ENCODE data around the gene KLHL4. TPM values are rescaled to one million over a fixed set of nuclear protein-coding genes. Genes with fewer than 3 reads are reported as not detected.
"Not testable (repeated sequence)": the region's sequence is repeated elsewhere in the genome, so short reads cannot be mapped to it uniquely, and the experiment has no call there.

Gene KLHL4
- total RNA-seq, 1 donor from 2014 or later: 11.1 TPM

- Mint-ChIP-seq H3K9me3 (no peaks in the 10 kb centered on the region), H3K4me1 (ENCODE audit: unreplicated experiment) (no peaks in the 10 kb centered on the region), H3K4me3 (no peak overlapping the region), H3K36me3 (no peaks in the 10 kb centered on the region), H3K27me3 (no peaks in the 10 kb centered on the region), H3K27ac (no peak overlapping the region)
- no peak for TF ChIP-seq CTCF (conservative IDR thresholded peaks at IDR 0.05)
- no peak for DNase-seq (ENCODE audit: extremely low spot score, unreplicated experiment)
These were observed 98.8 kb downstream of the KLHL4 start for GRCh38 chrX:87616371-87616770.

DNA sequence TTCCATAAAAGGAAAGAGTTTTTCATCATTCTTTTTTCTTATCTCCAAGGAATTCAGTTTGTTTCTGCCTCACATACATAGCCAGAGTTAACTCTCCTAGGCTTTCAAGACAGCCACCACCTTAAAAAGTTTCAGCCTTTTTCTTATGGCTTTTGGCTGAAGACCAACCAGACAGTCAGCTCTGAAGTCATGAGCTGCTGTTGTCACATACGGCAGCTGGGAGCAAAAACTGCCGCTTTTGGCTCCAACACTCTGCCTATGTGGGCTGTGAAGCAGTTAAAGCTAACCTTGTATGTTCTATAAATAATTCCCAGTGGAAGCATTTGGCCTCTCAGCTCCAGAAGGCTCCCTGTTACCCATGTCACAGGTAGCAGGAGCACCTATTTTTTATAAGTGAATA, 104.1 kb downstream of the KLHL4 start:
- DNase-seq (ENCODE audit: extremely low spot score, unreplicated experiment): no peak
- H3K9me3 Mint-ChIP-seq: no peaks in the 10 kb centered on the region
- no peaks in the 10 kb centered on the region for H3K36me3 Mint-ChIP-seq
- no peak overlapping the region for H3K4me3 Mint-ChIP-seq
- TF ChIP-seq CTCF (conservative IDR thresholded peaks at IDR 0.05): no peak
- no peak overlapping the region for H3K27ac Mint-ChIP-seq
- no peaks in the 10 kb centered on the region for H3K27me3 Mint-ChIP-seq
- no peaks in the 10 kb centered on the region for H3K4me1 Mint-ChIP-seq (ENCODE audit: unreplicated experiment)

DNA sequence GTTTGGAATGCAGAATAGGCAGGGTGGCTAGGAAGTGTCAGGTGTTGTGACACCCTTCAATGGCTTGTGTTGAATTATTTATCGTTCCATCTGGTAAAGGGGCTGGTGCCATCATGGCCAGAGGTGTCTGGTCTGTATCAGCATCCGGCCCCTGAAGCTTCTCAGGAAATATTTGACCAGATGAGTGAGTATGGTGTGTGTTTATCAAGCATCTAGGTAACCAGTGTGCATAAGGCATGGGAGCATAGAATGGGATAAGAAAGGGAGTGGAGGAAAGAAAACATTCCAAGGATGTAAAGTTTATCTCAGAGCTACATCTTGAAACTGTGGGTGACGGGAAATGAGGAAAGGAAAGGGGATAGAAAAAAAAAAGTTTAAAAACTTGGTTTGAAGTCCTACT, 109.4 kb downstream of the KLHL4 start:
- H3K9me3 Mint-ChIP-seq: no peaks in the 10 kb centered on the region
- no peak for TF ChIP-seq CTCF (conservative IDR thresholded peaks at IDR 0.05)
- H3K4me3 Mint-ChIP-seq: no peak overlapping the region
- H3K27me3 Mint-ChIP-seq: no peaks in the 10 kb centered on the region
- no peaks in the 10 kb centered on the region for H3K36me3 Mint-ChIP-seq
- H3K27ac Mint-ChIP-seq: no peak overlapping the region
- no peaks in the 10 kb centered on the region for H3K4me1 Mint-ChIP-seq (ENCODE audit: unreplicated experiment)
- no peak for DNase-seq (ENCODE audit: extremely low spot score, unreplicated experiment)

DNA sequence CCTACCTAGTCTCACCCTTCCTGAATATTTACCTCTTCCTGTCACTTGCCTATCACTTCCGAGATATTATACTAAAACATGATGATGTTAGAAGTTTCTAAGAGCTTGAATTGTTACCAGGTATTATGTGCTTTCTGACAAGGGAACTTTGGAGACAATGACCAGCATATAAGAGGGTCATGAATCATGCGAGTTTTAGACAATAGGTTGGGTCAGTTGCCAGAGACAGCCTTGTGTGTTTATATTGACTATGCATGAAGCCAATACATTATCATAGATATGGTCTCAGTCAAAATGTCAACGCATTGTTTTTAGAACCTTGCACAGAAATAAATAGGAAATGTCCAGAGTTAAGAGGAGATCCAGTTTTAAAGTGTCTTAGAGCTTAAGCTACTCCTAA, 116.8 kb downstream of the KLHL4 start:
- H3K4me1 Mint-ChIP-seq (ENCODE audit: unreplicated experiment): no peaks in the 10 kb centered on the region
- H3K9me3 Mint-ChIP-seq: no peaks in the 10 kb centered on the region
- H3K4me3 Mint-ChIP-seq: no peak overlapping the region
- H3K36me3 Mint-ChIP-seq: no peaks in the 10 kb centered on the region
- H3K27ac Mint-ChIP-seq: no peak overlapping the region
- DNase-seq (ENCODE audit: extremely low spot score, unreplicated experiment): no peak
- TF ChIP-seq CTCF (conservative IDR thresholded peaks at IDR 0.05): no peak
- no peaks in the 10 kb centered on the region for H3K27me3 Mint-ChIP-seq

DNA sequence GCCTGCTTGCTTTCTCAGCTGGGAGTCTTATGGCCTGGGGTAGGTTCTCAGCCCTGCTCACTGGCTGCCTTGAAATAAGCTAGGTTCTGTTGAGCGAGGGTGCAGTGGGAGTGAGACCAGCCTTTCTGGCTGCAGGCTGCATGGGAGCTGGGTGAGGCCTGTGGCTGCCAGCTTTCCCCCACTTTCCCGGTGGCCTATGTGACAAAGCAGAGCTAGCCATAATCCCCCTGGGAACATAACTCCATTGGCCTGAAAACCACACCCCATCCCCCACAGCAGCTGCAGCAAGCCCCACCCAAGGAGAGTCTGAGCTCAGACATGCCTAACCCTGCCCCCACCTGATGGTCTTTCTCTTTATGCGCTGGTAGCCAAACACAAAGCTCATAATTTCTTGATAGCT, 118.9 kb downstream of the KLHL4 start:
- no peaks in the 10 kb centered on the region for H3K27me3 Mint-ChIP-seq
- H3K4me3 Mint-ChIP-seq: no peak overlapping the region
- no peaks in the 10 kb centered on the region for H3K36me3 Mint-ChIP-seq
- H3K27ac Mint-ChIP-seq: no peak overlapping the region
- H3K9me3 Mint-ChIP-seq: no peaks in the 10 kb centered on the region
- no peak for TF ChIP-seq CTCF (conservative IDR thresholded peaks at IDR 0.05)
- no peak for DNase-seq (ENCODE audit: extremely low spot score, unreplicated experiment)
- H3K4me1 Mint-ChIP-seq (ENCODE audit: unreplicated experiment): no peaks in the 10 kb centered on the region

- not testable (repeated sequence) for H3K4me1 Mint-ChIP-seq (ENCODE audit: unreplicated experiment); H3K27me3 Mint-ChIP-seq; H3K36me3 Mint-ChIP-seq; H3K27ac Mint-ChIP-seq; DNase-seq (ENCODE audit: extremely low spot score, unreplicated experiment); H3K4me3 Mint-ChIP-seq; H3K9me3 Mint-ChIP-seq
These were observed 123.8 kb downstream of the KLHL4 start for GRCh38 chrX:87641439-87641838.
